HEK293 (cell line): Measurements from ENCODE around the gene SHISA6.

Source experiments
- CTCF ChIA-PET: fragments of 350-600 bp; formaldehyde crosslinking; extraction: SDS; loops from one replicate; lab custom pipeline; 2021; ENCODE audit warnings: antibody characterized with exemption; lab: Yijun Ruan, JAX
- POLR2A ChIA-PET: fragments of 300-600 bp; formaldehyde crosslinking; extraction: SDS; loops from one replicate; lab custom pipeline; 2020; ENCODE audit warnings: antibody characterized with exemption, inconsistent platforms; lab: Yijun Ruan, JAX
- H3K27ac ChIP-seq: fragments of 200-500 bp; sonication (Bioruptor generic); 2 replicates; pipeline ENCODE4 v1.5.1; 2014; ENCODE audit warnings: low read depth, low read length, control low read depth, inconsistent platforms; ENCODE audit errors: extremely low read depth
- H3K36me3 ChIP-seq, 2 experiments: fragments of 200-500 bp in 1 of 2; sonication (Bioruptor generic) in 1 of 2; 1 replicate in 1 of 2; 2 replicates in 1 of 2; pipeline ENCODE4 v1.5.1; 2014 to 2017; ENCODE audit warnings: inconsistent platforms in 2 of 2, low read length in 2 of 2; ENCODE audit not compliant: control insufficient read depth in 2 of 2, insufficient read depth in 1 of 2
- H3K4me1 ChIP-seq: fragments of 200-500 bp; sonication (Bioruptor generic); 2 replicates; pipeline ENCODE4 v1.5.1; 2014; ENCODE audit warnings: mild to moderate bottlenecking, low read length, inconsistent platforms; ENCODE audit not compliant: control insufficient read depth, insufficient read depth
- H3K4me3 ChIP-seq: 2 replicates; pipeline ENCODE4 v1.5.1; 2011; ENCODE audit warnings: low read depth, mild to moderate bottlenecking, control low read depth, low read length, moderate library complexity
- H3K9me3 ChIP-seq: fragments of 200-500 bp; sonication (Bioruptor generic); 2 replicates; pipeline ENCODE4 v1.5.1; 2014; ENCODE audit warnings: low read depth, low read length, inconsistent platforms; ENCODE audit not compliant: control insufficient read depth, insufficient read depth
- HOXC10 ChIP-seq: sonication (generic); formaldehyde crosslinking; IDR thresholded peaks from 2 replicates; pipeline ENCODE4 v1.8.1; 2023; ENCODE audit warnings: mild to moderate bottlenecking, missing genetic modification reagents
- KLF8 ChIP-seq: fragments of 450-650 bp; formaldehyde crosslinking; IDR thresholded peaks from 2 replicates; pipeline ENCODE4 v1.5.1; 2016; ENCODE audit warnings: missing biosample characterization, missing genetic modification characterization
- SETDB1 ChIP-seq: IDR thresholded peaks from one replicate; pipeline ENCODE4 v1.6.1; 2017; ENCODE audit warnings: mild to moderate bottlenecking, low read length, moderate library complexity, mixed read lengths; ENCODE audit not compliant: insufficient read length
- ZBTB17 ChIP-seq: fragments of 450-650 bp; formaldehyde crosslinking; IDR thresholded peaks from 2 replicates; pipeline ENCODE4 v1.5.1; 2016; ENCODE audit warnings: missing biosample characterization, missing genetic modification characterization
- ZNF133 ChIP-seq: fragments of 450-650 bp; formaldehyde crosslinking; IDR thresholded peaks from 2 replicates; pipeline ENCODE4 v1.5.1; 2016; ENCODE audit warnings: missing biosample characterization, missing genetic modification characterization
- ZNF184 ChIP-seq: fragments of 450-650 bp; IDR thresholded peaks from 2 replicates; pipeline ENCODE4 v1.5.1; 2018; ENCODE audit warnings: missing biosample characterization, mild to moderate bottlenecking, missing genetic modification characterization
- ZNF324 ChIP-seq: fragments of 450-650 bp; formaldehyde crosslinking; IDR thresholded peaks from 2 replicates; pipeline ENCODE4 v1.5.1; 2016; ENCODE audit warnings: missing biosample characterization, missing genetic modification characterization
- ZNF423 ChIP-seq: fragments of 450-650 bp; formaldehyde crosslinking; IDR thresholded peaks from 2 replicates; pipeline ENCODE4 v1.5.1; 2016; ENCODE audit warnings: missing biosample characterization, missing genetic modification characterization
- ZNF501 ChIP-seq: fragments of 450-650 bp; formaldehyde crosslinking; IDR thresholded peaks from 2 replicates; pipeline ENCODE4 v1.5.1; 2016; ENCODE audit warnings: missing biosample characterization, missing genetic modification characterization
- ZNF624 ChIP-seq: fragments of 450-650 bp; formaldehyde crosslinking; IDR thresholded peaks from 2 replicates; pipeline ENCODE4 v1.5.1; 2017; ENCODE audit warnings: missing biosample characterization, missing genetic modification characterization
- ZNF645 ChIP-seq: fragments of 450-650 bp; formaldehyde crosslinking; IDR thresholded peaks from 2 replicates; pipeline ENCODE4; 2016; ENCODE audit warnings: missing biosample characterization, missing genetic modification characterization
- ZNF670 ChIP-seq: fragments of 450-650 bp; formaldehyde crosslinking; IDR thresholded peaks from 2 replicates; pipeline ENCODE4 v1.5.1; 2016; ENCODE audit warnings: missing biosample characterization, missing genetic modification characterization, low read depth
- ZNF785 ChIP-seq: fragments of 450-650 bp; formaldehyde crosslinking; IDR thresholded peaks from 2 replicates; pipeline ENCODE4 v1.5.1; 2016; ENCODE audit warnings: missing biosample characterization, missing genetic modification characterization
- ZNF792 ChIP-seq: fragments of 450-650 bp; formaldehyde crosslinking; IDR thresholded peaks from 2 replicates; pipeline ENCODE4 v1.5.1; 2016; ENCODE audit warnings: missing biosample characterization, missing genetic modification characterization
- ZNF830 ChIP-seq: fragments of 450-650 bp; IDR thresholded peaks from 2 replicates; pipeline ENCODE4 v1.5.0; 2018; ENCODE audit warnings: missing biosample characterization, missing genetic modification characterization, low read depth, mild to moderate bottlenecking, moderate library complexity
- TF ChIP-seq, protein P1 (sequence below): fragments of 450-650 bp; formaldehyde crosslinking; IDR thresholded peaks from 2 replicates; pipeline ENCODE4 v1.5.1; 2016; ENCODE audit warnings: missing biosample characterization, missing genetic modification characterization
- TF ChIP-seq, protein P2 (sequence below): fragments of 450-650 bp; formaldehyde crosslinking; IDR thresholded peaks from 2 replicates; pipeline ENCODE4 v1.5.1; 2016; ENCODE audit warnings: missing biosample characterization, missing genetic modification characterization
- TF ChIP-seq, protein P3 (sequence below): sonication (generic); formaldehyde crosslinking; IDR thresholded peaks from 2 replicates; pipeline ENCODE4 v1.8.1; 2022; ENCODE audit warnings: mild to moderate bottlenecking, moderate library complexity, missing genetic modification reagents

Gene SHISA6

GRCh38 chr17:11330006-11330405 lies 89.0 kb downstream of the SHISA6 start (continued):
- TF ChIP-seq, protein P1, sequence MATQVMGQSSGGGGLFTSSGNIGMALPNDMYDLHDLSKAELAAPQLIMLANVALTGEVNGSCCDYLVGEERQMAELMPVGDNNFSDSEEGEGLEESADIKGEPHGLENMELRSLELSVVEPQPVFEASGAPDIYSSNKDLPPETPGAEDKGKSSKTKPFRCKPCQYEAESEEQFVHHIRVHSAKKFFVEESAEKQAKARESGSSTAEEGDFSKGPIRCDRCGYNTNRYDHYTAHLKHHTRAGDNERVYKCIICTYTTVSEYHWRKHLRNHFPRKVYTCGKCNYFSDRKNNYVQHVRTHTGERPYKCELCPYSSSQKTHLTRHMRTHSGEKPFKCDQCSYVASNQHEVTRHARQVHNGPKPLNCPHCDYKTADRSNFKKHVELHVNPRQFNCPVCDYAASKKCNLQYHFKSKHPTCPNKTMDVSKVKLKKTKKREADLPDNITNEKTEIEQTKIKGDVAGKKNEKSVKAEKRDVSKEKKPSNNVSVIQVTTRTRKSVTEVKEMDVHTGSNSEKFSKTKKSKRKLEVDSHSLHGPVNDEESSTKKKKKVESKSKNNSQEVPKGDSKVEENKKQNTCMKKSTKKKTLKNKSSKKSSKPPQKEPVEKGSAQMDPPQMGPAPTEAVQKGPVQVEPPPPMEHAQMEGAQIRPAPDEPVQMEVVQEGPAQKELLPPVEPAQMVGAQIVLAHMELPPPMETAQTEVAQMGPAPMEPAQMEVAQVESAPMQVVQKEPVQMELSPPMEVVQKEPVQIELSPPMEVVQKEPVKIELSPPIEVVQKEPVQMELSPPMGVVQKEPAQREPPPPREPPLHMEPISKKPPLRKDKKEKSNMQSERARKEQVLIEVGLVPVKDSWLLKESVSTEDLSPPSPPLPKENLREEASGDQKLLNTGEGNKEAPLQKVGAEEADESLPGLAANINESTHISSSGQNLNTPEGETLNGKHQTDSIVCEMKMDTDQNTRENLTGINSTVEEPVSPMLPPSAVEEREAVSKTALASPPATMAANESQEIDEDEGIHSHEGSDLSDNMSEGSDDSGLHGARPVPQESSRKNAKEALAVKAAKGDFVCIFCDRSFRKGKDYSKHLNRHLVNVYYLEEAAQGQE (tag by site-specific recombination): no peak
- TF ChIP-seq ZNF133 (tag by site-specific recombination) (no peak), ZNF792 (tag by site-specific recombination) (no peak), SETDB1 (no peak), ZNF423 (tag by site-specific recombination) (no peak), ZBTB17 (tag by site-specific recombination) (no peak)

DNA sequence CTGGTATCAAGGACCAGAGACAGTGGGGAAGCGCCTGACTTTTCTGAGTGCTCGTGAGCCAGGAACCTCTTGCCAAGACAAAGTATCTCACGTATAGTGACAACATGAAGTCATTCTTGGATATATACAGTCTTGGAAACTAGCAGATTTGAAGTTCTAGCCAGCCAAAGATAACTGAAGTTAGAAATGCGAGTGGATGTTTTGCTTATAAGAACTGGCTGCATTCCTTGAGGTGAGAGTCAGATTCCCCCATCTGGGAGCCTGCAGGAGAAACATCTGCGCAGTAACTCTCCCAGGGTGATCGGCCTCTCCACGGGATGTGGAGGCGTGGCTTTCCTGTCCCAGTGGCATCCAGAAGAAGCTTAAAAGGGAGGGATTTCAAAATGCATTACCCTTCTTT lies 89.8 kb downstream of the SHISA6 start:
- no peaks in the 10 kb centered on the region for H3K36me3 ChIP-seq
- H3K9me3 ChIP-seq: no peaks in the 10 kb centered on the region
- H3K27ac ChIP-seq: no peak overlapping the region
- ChIA-PET POLR2A (no interaction called here), CTCF (interaction anchor here (1.4 kb wide), 1 partner anchor 33 kb away, joined by 3 read pairs; no protein-coding TSS in a partner anchor)
- no peak for TF ChIP-seq ZNF501 (tag by site-specific recombination)
- no peak for TF ChIP-seq ZNF324 (tag by site-specific recombination)
- no peak for TF ChIP-seq ZNF670 (tag by site-specific recombination)
- peaks cover 3% of the 10 kb centered on the region; the same call in 1 of the 2 replicates for H3K4me1 ChIP-seq
- H3K4me3 ChIP-seq: no peak overlapping the region

GRCh38 chr17:11331547-11332513 lies 90.8 kb downstream of the SHISA6 start:
- Histone ChIP-seq H3K36me3 (no peaks in the 10 kb centered on the region), H3K4me3 (no peak overlapping the region), H3K27ac (no peak overlapping the region), H3K4me1 (peaks cover 3% of the 10 kb centered on the region; the same call in 1 of the 2 replicates), H3K9me3 (no peaks in the 10 kb centered on the region)
- ChIA-PET POLR2A (no interaction called here), CTCF (interaction anchor here (1.4 kb wide), 1 partner anchor 34 kb away, joined by 3 read pairs; no protein-coding TSS in a partner anchor)
- TF ChIP-seq ZNF785 (tag by site-specific recombination): no peak
- TF ChIP-seq, protein P2, sequence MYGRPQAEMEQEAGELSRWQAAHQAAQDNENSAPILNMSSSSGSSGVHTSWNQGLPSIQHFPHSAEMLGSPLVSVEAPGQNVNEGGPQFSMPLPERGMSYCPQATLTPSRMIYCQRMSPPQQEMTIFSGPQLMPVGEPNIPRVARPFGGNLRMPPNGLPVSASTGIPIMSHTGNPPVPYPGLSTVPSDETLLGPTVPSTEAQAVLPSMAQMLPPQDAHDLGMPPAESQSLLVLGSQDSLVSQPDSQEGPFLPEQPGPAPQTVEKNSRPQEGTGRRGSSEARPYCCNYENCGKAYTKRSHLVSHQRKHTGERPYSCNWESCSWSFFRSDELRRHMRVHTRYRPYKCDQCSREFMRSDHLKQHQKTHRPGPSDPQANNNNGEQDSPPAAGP (tag by site-specific recombination): no peak
- TF ChIP-seq HOXC10 (CRISPR knock-in tag): no peak
- TF ChIP-seq ZNF184 (tag by site-specific recombination): no peak
- TF ChIP-seq, protein P3, sequence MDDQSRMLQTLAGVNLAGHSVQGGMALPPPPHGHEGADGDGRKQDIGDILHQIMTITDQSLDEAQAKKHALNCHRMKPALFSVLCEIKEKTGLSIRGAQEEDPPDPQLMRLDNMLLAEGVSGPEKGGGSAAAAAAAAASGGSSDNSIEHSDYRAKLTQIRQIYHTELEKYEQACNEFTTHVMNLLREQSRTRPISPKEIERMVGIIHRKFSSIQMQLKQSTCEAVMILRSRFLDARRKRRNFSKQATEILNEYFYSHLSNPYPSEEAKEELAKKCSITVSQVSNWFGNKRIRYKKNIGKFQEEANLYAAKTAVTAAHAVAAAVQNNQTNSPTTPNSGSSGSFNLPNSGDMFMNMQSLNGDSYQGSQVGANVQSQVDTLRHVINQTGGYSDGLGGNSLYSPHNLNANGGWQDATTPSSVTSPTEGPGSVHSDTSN (CRISPR knock-in tag): no peak
- TF ChIP-seq ZNF830: no peak
- TF ChIP-seq ZNF624 (tag by site-specific recombination): no peak
- no peak for TF ChIP-seq KLF8 (tag by site-specific recombination)
- TF ChIP-seq ZNF645 (tag by site-specific recombination): no peak
